Pancreas (tissue), 10 donors: Measurements from ENCODE around the gene CDYL2. TPM values are rescaled to one million over a fixed set of nuclear protein-coding genes. Genes with fewer than 3 reads are reported as not detected.

Source experiments
- ATAC-seq, 4 donors: fragments of 200-7000 bp; cut with Tn5 transposase; one replicate each; pipeline versions ENCODE4 v1.8.0 to v1.9.1; 2020; ENCODE audit warnings: mild to moderate bottlenecking in 4 of 4, moderate library complexity in 4 of 4
- DNase-seq, 6 donors: peaks; one replicate each; pipeline ENCODE4 v3.0.0-alpha.2; 2020
- FAIRE-seq: peaks from 2 replicates; lab custom pipeline; 2012; peaks lifted over from hg19 to GRCh38; lab: Jason Lieb, UNC
- H3K27ac ChIP-seq, 4 donors: fragments of 200-600 bp; sonication (generic); 1 replicate in 3 of 4; 2 replicates in 1 of 4; pipeline versions ENCODE4 v1.5.0 to v1.8.0; 2020
- H3K27me3 ChIP-seq, 4 donors: fragments of 200-600 bp; one replicate each; pipeline ENCODE4 v1.8.0; 2021
- H3K36me3 ChIP-seq, 3 donors: fragments of 200-600 bp; sonication (generic) in 1 of 3; one replicate each; pipeline versions ENCODE4 v1.5.0 to v1.8.0; 2020 to 2021
- H3K4me1 ChIP-seq, 3 donors: fragments of 200-600 bp; one replicate each; pipeline ENCODE4 v1.8.0; 2021
- H3K4me3 ChIP-seq, 4 donors: fragments of 200-600 bp; sonication (generic) in 2 of 4; one replicate each; pipeline versions ENCODE4 v1.5.0 to v1.8.0; 2020 to 2021
- H3K9me3 ChIP-seq, 4 donors: fragments of 200-600 bp; one replicate each; pipeline ENCODE4 v1.8.0; 2021
- CTCF ChIP-seq, 4 donors: fragments of 200-600 bp; sonication (generic) in 3 of 4; IDR thresholded peaks; one replicate each; pipeline versions ENCODE4 v1.5.0 to v1.8.0; 2021; ENCODE audit warnings: antibody characterized with exemption in 4 of 4
- WGBS, 2 donors: extraction: QIAGEN DNeasy Blood & Tissue Kit; methylation state at CpG; one replicate each; pipeline ENCODE4 v1.1.7; 2013; 5-methylcytosine and 5-hydroxymethylcytosine counted together
- intact Hi-C, 3 donors: fragments of 100-400 bp; cut with DNase I; formaldehyde crosslinking; loops; one replicate each; pipeline versions ENCODE4 v1.11.1 to v1.14.2; 2022
- polyA plus RNA-seq, 2 donors: library from polyadenylated mRNA; stranded (reverse); fragments of 200-250 nt; gene quantifications; one replicate each; pipeline ENCODE4 v1.2.3, GENCODE V29; 2013
- total RNA-seq, 6 donors: library from RNA; stranded (reverse); fragmentation: NEBNext Ultra II Directional in 4 of 6; extraction: Animal tissue kit (Norgen Biotek cat#: 25700) in 4 of 6; gene quantifications; one replicate each; pipeline versions ENCODE4 v1.2.1 to v1.2.4, GENCODE V29; 2021 to 2023
- donor health status: healthy with polysubstance abuse.
- donor health status: DM: no; HTN: no; CAD: no; lungs with moderate emphysema.
- donor health status: DM: no; HTN: no; CAD: no.
- donor health status: control.
- donor health status: control.
- donor health status: Bipolar disorder and iron deficiency.
- donor health status: DM: yes; HTN: yes; CAD: no.
- donor health status: DM: no; HTN: no; CAD: no.
- donor health status: DM: no; HTN: no; CAD: no.
- donor health status: DM: yes; HTN: yes; CAD: no.

CDYL2 gene
- total and polyA plus RNA-seq, 8 donors, result 0.61 to 7.1 (median 3.1) TPM

- H3K4me3 ChIP-seq, result no peak overlapping the region
- intact Hi-C loops, result no loop called here
- WGBS, 2 donors, result 92 to 94% methylated on average over 10 of the region's 10 CpGs
- no peaks in the 10 kb centered on the region for H3K4me1 ChIP-seq
- H3K9me3 ChIP-seq, result no peaks in the 10 kb centered on the region
- no peak for TF ChIP-seq CTCF (IDR thresholded peaks at IDR 0.05)
- no peak overlapping the region for H3K27ac ChIP-seq
- FAIRE-seq (no peak), ATAC-seq (no peak), DNase-seq (no peak)
- H3K27me3 ChIP-seq, result no peaks in the 10 kb centered on the region
- H3K36me3 ChIP-seq, result no peaks in the 10 kb centered on the region
These were observed 101.0 kb downstream of the CDYL2 start for GRCh38 chr16:80703131-80704071.

GRCh38 chr16:80702696-80703095, 101.7 kb downstream of the CDYL2 start:
- DNase-seq (no peak), FAIRE-seq (no peak), ATAC-seq (no peak)
- TF ChIP-seq CTCF (IDR thresholded peaks at IDR 0.05), result no peak
- 97% methylated on average over 3 of the region's 3 CpGs for WGBS, 2 donors
- Histone ChIP-seq H3K4me1 (no peaks in the 10 kb centered on the region), H3K36me3 (no peaks in the 10 kb centered on the region), H3K9me3 (no peaks in the 10 kb centered on the region), H3K4me3 (no peak overlapping the region), H3K27me3 (no peaks in the 10 kb centered on the region), H3K27ac (no peak overlapping the region)
- intact Hi-C loops, result no loop called here

- FAIRE-seq, result no peak
- H3K9me3 ChIP-seq, result no peaks in the 10 kb centered on the region
- no peak for ATAC-seq
- no peak for TF ChIP-seq CTCF (IDR thresholded peaks at IDR 0.05)
- no peaks in the 10 kb centered on the region for H3K4me1 ChIP-seq
- DNase-seq, result no peak
- no peak overlapping the region for H3K4me3 ChIP-seq
- 84 to 91% methylated on average over 4 of the region's 4 CpGs for WGBS, 2 donors
- H3K27ac ChIP-seq, result no peak overlapping the region
- no peaks in the 10 kb centered on the region for H3K27me3 ChIP-seq
- intact Hi-C loops, result no loop called here
- H3K36me3 ChIP-seq, result no peaks in the 10 kb centered on the region
These were observed 103.8 kb downstream of the CDYL2 start for GRCh38 chr16:80700558-80700957.

GRCh38 chr16:80695020-80695419, 109.4 kb downstream of the CDYL2 start:
- H3K27ac ChIP-seq, result no peak overlapping the region
- DNase-seq (no peak), ATAC-seq (no peak), FAIRE-seq (no peak)
- H3K4me3 ChIP-seq, result no peak overlapping the region
- H3K36me3 ChIP-seq, result no peaks in the 10 kb centered on the region
- no peaks in the 10 kb centered on the region for H3K27me3 ChIP-seq
- intact Hi-C loops, result no loop called here
- H3K4me1 ChIP-seq, result peaks cover 0 to 6% (median 0%) of the 10 kb centered on the region in 3 donors
- 93 to 94% methylated on average over 2 of the region's 2 CpGs for WGBS, 2 donors
- no peaks in the 10 kb centered on the region for H3K9me3 ChIP-seq
- TF ChIP-seq CTCF (IDR thresholded peaks at IDR 0.05), result no peak

GRCh38 chr16:80693553-80693952, 110.8 kb downstream of the CDYL2 start:
- Histone ChIP-seq H3K9me3 (no peaks in the 10 kb centered on the region), H3K36me3 (no peaks in the 10 kb centered on the region), H3K4me3 (no peak overlapping the region), H3K27ac (no peak overlapping the region), H3K27me3 (no peaks in the 10 kb centered on the region), H3K4me1 (peaks cover 0 to 6% (median 0%) of the 10 kb centered on the region in 3 donors)
- ATAC-seq (no peak), FAIRE-seq (no peak), DNase-seq (no peak)
- no peak for TF ChIP-seq CTCF (IDR thresholded peaks at IDR 0.05)
- intact Hi-C loops, result no loop called here
- 82 to 83% methylated on average over 4 of the region's 4 CpGs for WGBS, 2 donors
